H1 (cell line): ENCODE results near the gene SNRPB. TPM values are rescaled to one million over a fixed set of nuclear protein-coding genes. Genes with fewer than 3 reads are reported as not detected.

ENCODE experiments used
- CTCF ChIA-PET: fragments of 300-600 bp; sonication (Branson Sonifier 250); formaldehyde crosslinking; loops from one replicate; lab custom pipeline; 2021; ENCODE audit not compliant: partially characterized antibody; lab: Charles Lee
- POLR2A ChIA-PET: fragments of 300-600 bp; sonication (Branson Sonifier 250); formaldehyde crosslinking; loops from one replicate; lab custom pipeline; 2021; ENCODE audit warnings: inconsistent platforms; ENCODE audit not compliant: partially characterized antibody; lab: Charles Lee
- DNase-seq, 2 experiments: peaks; one replicate each; pipeline versions ENCODE4 v3.0.0 to v3.0.0-alpha.2; 2010 to 2022; ENCODE audit warnings: low spot score in 2 of 2, low read depth in 1 of 2, mixed read lengths in 1 of 2
- FAIRE-seq: peaks from 2 replicates; lab custom pipeline; 2011; peaks lifted over from hg19 to GRCh38; lab: Jason Lieb, UNC
- H2AFZ ChIP-seq: 2 replicates; pipeline ENCODE4 v1.8.1; 2012; ENCODE audit warnings: low read length, inconsistent platforms
- H2AK5ac ChIP-seq: 2 replicates; pipeline ENCODE4 v1.6.1; 2013; ENCODE audit warnings: low read depth, low read length
- H2BK120ac ChIP-seq: replicated peaks from 2 replicates; pipeline ENCODE3; 2013; ENCODE audit warnings: low read depth, low read length, inconsistent platforms
- H2BK12ac ChIP-seq: 2 replicates; pipeline ENCODE4 v1.6.1; 2013; ENCODE audit warnings: low read depth, low read length
- H2BK15ac ChIP-seq: 2 replicates; pipeline ENCODE4 v1.6.1; 2013; ENCODE audit warnings: low read length
- H2BK20ac ChIP-seq: 2 replicates; pipeline ENCODE4 v1.6.1; 2013; ENCODE audit warnings: low read length
- H2BK5ac ChIP-seq: 2 replicates; pipeline ENCODE4 v1.6.1; 2013; ENCODE audit warnings: low read depth, low read length
- H3K14ac ChIP-seq: 2 replicates; pipeline ENCODE4 v1.6.1; 2013; ENCODE audit warnings: inconsistent platforms; ENCODE audit not compliant: insufficient read length
- H3K18ac ChIP-seq: 2 replicates; pipeline ENCODE4 v1.6.1; 2013; ENCODE audit warnings: low read length; ENCODE audit errors: extremely low read depth
- H3K23ac ChIP-seq: 2 replicates; pipeline ENCODE4 v1.6.1; 2013; ENCODE audit warnings: inconsistent platforms; ENCODE audit not compliant: insufficient read length
- H3K23me2 ChIP-seq: 2 replicates; pipeline ENCODE4 v1.6.1; 2013; ENCODE audit warnings: low read depth, low read length
- H3K27ac ChIP-seq: 2 replicates; pipeline ENCODE4 v1.6.1; 2011; ENCODE audit warnings: low read depth, low read length, inconsistent platforms
- H3K27me3 ChIP-seq, 4 experiments: replicated peaks in 1 of 4; 1 replicate in 1 of 4; 2 replicates in 3 of 4; pipeline versions ENCODE4 v1.6.1 to v1.8.1; 2011 to 2013; ENCODE audit warnings: low read length in 3 of 4, mild to moderate bottlenecking in 3 of 4, inconsistent platforms in 2 of 4, mixed read lengths in 2 of 4, moderate library complexity in 1 of 4; ENCODE audit not compliant: control insufficient read depth in 3 of 4, insufficient read depth in 3 of 4; ENCODE audit errors: extremely low read depth in 1 of 4
- H3K36me3 ChIP-seq, 4 experiments: 2 replicates each; pipeline versions ENCODE4 v1.6.1 to v1.8.1; 2011 to 2013; ENCODE audit warnings: mild to moderate bottlenecking in 4 of 4, low read length in 3 of 4, moderate library complexity in 2 of 4, control low read depth in 1 of 4, inconsistent platforms in 1 of 4; ENCODE audit not compliant: insufficient read depth in 4 of 4, control insufficient read depth in 2 of 4
- H3K4ac ChIP-seq: replicated peaks from 2 replicates; pipeline ENCODE3; 2013; ENCODE audit warnings: low read length, low read depth, mixed read lengths, inconsistent platforms; ENCODE audit not compliant: insufficient read length
- H3K4me1 ChIP-seq, 4 experiments: replicated peaks in 1 of 4; 1 replicate in 1 of 4; 2 replicates in 3 of 4; pipeline versions ENCODE4 v1.6.1 to v1.8.1; 2011 to 2013; ENCODE audit warnings: low read length in 3 of 4, inconsistent platforms in 2 of 4, mixed read lengths in 1 of 4; ENCODE audit not compliant: insufficient read depth in 4 of 4, control insufficient read depth in 3 of 4
- H3K4me2 ChIP-seq, 2 experiments: 2 replicates each; pipeline versions ENCODE4 v1.6.1 to v1.8.1; 2011 to 2013; ENCODE audit warnings: low read depth in 2 of 2, low read length in 2 of 2, control low read depth in 1 of 2, inconsistent platforms in 1 of 2, mild to moderate bottlenecking in 1 of 2; ENCODE audit not compliant: insufficient read depth in 1 of 2
- H3K4me3 ChIP-seq, 4 experiments: fragments of 200-600, 300-600 bp in 1 of 4; sonication (generic), shearing (Covaris generic), sonication (Bioruptor Twin) in 1 of 4; 2 replicates each; pipeline versions ENCODE4 v1.5.1 to v1.8.1; 2011 to 2016; ENCODE audit warnings: low read length in 4 of 4, low read depth in 3 of 4, control low read depth in 2 of 4, inconsistent platforms in 2 of 4, mild to moderate bottlenecking in 2 of 4, mixed read lengths in 1 of 4, moderate library complexity in 1 of 4; ENCODE audit not compliant: insufficient read depth in 2 of 4; ENCODE audit errors: extremely low read depth in 1 of 4
- H3K56ac ChIP-seq: replicated peaks from 2 replicates; pipeline ENCODE3; 2013; ENCODE audit warnings: low read depth, mild to moderate bottlenecking, mixed read lengths, low read length, inconsistent platforms; ENCODE audit not compliant: insufficient read length
- H3K79me1 ChIP-seq: 2 replicates; pipeline ENCODE4 v1.6.1; 2013; ENCODE audit warnings: low read depth, low read length, control low read depth
- H3K79me2 ChIP-seq, 2 experiments: 2 replicates each; pipeline versions ENCODE4 v1.6.1 to v1.8.1; 2012 to 2013; ENCODE audit warnings: low read length in 2 of 2, mild to moderate bottlenecking in 2 of 2, inconsistent platforms in 1 of 2; ENCODE audit not compliant: insufficient read depth in 2 of 2, control insufficient read depth in 1 of 2
- H3K9ac ChIP-seq, 4 experiments: replicated peaks in 1 of 4; 1 replicate in 1 of 4; 2 replicates in 3 of 4; pipeline versions ENCODE4 v1.6.1 to v1.8.1; 2011 to 2013; ENCODE audit warnings: low read depth in 3 of 4, low read length in 3 of 4, control low read depth in 2 of 4, mild to moderate bottlenecking in 2 of 4, moderate library complexity in 2 of 4, inconsistent platforms in 1 of 4; ENCODE audit errors: extremely low read depth in 1 of 4
- H3K9me3 ChIP-seq, 2 experiments: 2 replicates each; pipeline versions ENCODE4 v1.6.1 to v1.8.1; 2012 to 2013; ENCODE audit warnings: mild to moderate bottlenecking in 2 of 2, moderate library complexity in 2 of 2, control low read depth in 1 of 2, inconsistent platforms in 1 of 2, low read depth in 1 of 2, low read length in 1 of 2, mixed read lengths in 1 of 2; ENCODE audit not compliant: insufficient read depth in 2 of 2
- H4K20me1 ChIP-seq, 2 experiments: replicated peaks in 1 of 2; 2 replicates each; pipeline versions ENCODE3 to v1.8.1; 2011 to 2013; ENCODE audit warnings: inconsistent platforms in 2 of 2, low read length in 2 of 2, mild to moderate bottlenecking in 1 of 2; ENCODE audit not compliant: insufficient read depth in 2 of 2, control insufficient read depth in 1 of 2
- H4K5ac ChIP-seq: 2 replicates; pipeline ENCODE4 v1.6.1; 2013; ENCODE audit warnings: low read length, low read depth, mixed read lengths, inconsistent platforms; ENCODE audit not compliant: insufficient read length
- H4K8ac ChIP-seq: 2 replicates; pipeline ENCODE4 v1.8.0; 2013; ENCODE audit warnings: mild to moderate bottlenecking, moderate library complexity, low read length, inconsistent platforms; ENCODE audit not compliant: insufficient read depth; ENCODE audit errors: extremely low read depth
- H4K91ac ChIP-seq: replicated peaks from 2 replicates; pipeline ENCODE3; 2013; ENCODE audit warnings: low read length, mixed read lengths, inconsistent platforms; ENCODE audit not compliant: insufficient read length
- CHD2 ChIP-seq: IDR thresholded peaks from 2 replicates; pipeline ENCODE4 v1.6.1; 2012; ENCODE audit warnings: low read length, improper control_type of control experiment
- CREB1 ChIP-seq: IDR thresholded peaks from 2 replicates; pipeline ENCODE4 v1.6.1; 2012; ENCODE audit warnings: inconsistent platforms
- KDM5A ChIP-seq: fragments of 200-600 bp; IDR thresholded peaks from 2 replicates; pipeline ENCODE4 v1.7.1; 2012; ENCODE audit warnings: mild to moderate bottlenecking, low read length, inconsistent platforms, mixed read lengths
- RAD21 ChIP-seq, 2 experiments: IDR thresholded peaks in 1 of 2; conservative IDR thresholded peaks in 1 of 2; 2 replicates each; pipeline ENCODE4 v1.6.1; 2011; ENCODE audit warnings: low read depth in 2 of 2, low read length in 2 of 2, improper control_type of control experiment in 1 of 2, inconsistent platforms in 1 of 2, mild to moderate bottlenecking in 1 of 2, moderate library complexity in 1 of 2
- SP4 ChIP-seq: IDR thresholded peaks from 2 replicates; pipeline ENCODE4 v1.6.1; 2012; ENCODE audit warnings: low read length, inconsistent platforms
- WGBS, 2 experiments: shearing (Covaris generic) in 1 of 2; methylation state at CpG; one replicate each; pipeline versions ENCODE4 v1.1.6 to v1.1.7; 2013 to 2015; ENCODE audit warnings: low lambda C conversion rate in 2 of 2, mixed read lengths in 2 of 2, inconsistent platforms in 1 of 2, low coverage in 1 of 2, missing lambda C conversion rate in 1 of 2; ENCODE audit not compliant: insufficient replicate concordance in 2 of 2, insufficient coverage in 1 of 2, insufficient read length in 1 of 2; ENCODE audit errors: extremely low coverage in 1 of 2, missing lambda C conversion rate in 1 of 2; 5-methylcytosine and 5-hydroxymethylcytosine counted together
- polyA plus RNA-seq, 7 experiments: library from polyadenylated mRNA; depleted of rRNA in 3 of 7; stranded (reverse) in 5 of 7; unstranded in 2 of 7; fragments of >200 nt in 5 of 7; fragments of 200-250 nt in 2 of 7; gene quantifications; 1 replicate in 5 of 7; 2 replicates in 1 of 7; 4 replicates in 1 of 7; pipeline versions ENCODE4 v1.2.1 to v1.2.3, GENCODE V29; 2011 to 2013; ENCODE audit warnings: missing spikeins in 2 of 7, mixed read lengths in 2 of 7
- total RNA-seq: library from RNA; stranded (reverse); fragmentation: NEBNext Ultra II Directional; extraction: Animal tissue kit (Norgen Biotek cat#: 25700); gene quantifications from 2 replicates; pipeline ENCODE4 v1.2.1, GENCODE V29; 2021
- TF ChIP-seq, protein P1 (sequence below), 3 experiments: IDR thresholded peaks; 1 replicate in 2 of 3; 2 replicates in 1 of 3; pipeline versions ENCODE4 v1.5.1 to v1.6.1; 2011; ENCODE audit warnings: low read length in 3 of 3, mild to moderate bottlenecking in 3 of 3, inconsistent platforms in 2 of 3, low read depth in 1 of 3, moderate library complexity in 1 of 3; ENCODE audit not compliant: insufficient read depth in 1 of 3; ENCODE audit errors: control extremely low read depth in 1 of 3

The SNRPB gene
- total and polyA plus RNA-seq, 2 of the 8 experiments (the other 6 are each of a cell fraction or from before 2014, with no cell fraction given): 507 to 589 TPM

DNA sequence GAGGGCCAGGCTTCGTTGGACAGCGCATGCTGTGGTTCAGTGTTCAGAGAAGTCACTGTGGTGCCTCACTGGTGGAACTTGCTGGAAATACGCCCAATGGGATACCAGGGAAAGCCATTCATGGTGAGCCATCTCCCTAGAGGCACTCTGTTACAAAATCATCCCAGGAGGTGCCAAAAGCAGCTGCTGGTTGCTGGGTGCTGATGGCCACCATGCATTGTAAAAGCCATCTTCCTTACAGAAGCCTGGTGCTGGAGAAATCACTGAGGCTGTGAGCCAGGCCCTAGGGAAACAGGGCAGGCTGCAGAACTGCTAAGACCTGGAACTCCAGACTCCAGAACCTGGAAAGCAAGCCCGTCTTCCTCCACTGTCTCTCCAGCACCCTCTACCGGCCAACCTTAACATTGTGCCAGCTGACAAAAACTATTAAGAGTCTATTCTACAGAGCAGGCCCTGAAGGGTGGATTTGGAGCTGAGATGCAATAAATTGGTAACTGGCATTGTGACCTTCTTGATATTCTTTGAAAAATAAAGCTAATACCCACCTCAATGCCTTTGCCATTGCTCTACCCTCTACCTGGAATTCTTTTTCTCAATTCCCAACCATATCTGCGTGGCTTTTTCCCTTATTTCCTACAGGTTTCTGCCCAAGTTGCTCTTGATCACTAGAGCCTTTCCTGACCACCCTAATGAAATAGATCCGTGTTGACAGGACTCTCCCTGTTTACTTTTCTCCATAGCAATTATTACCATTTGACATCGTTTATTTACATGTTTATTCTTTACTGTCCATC lies 18.5 kb downstream of the SNRPB start:
- FAIRE-seq: peak; percentile 82

More for the DNA sequence above, 18.5 kb downstream of the SNRPB start:
- H3K27me3 ChIP-seq: no peaks in the 10 kb centered on the region
- peaks cover 0 to under 1% (median 0%) of the 10 kb centered on the region in 4 experiments; a peak in 1 of 7 replicates for H3K4me1 ChIP-seq
- 55% methylated on average over 8 of the region's 8 CpGs; no CpG with 5 or more reads in 1 of the 2 experiments for WGBS, 2 experiments
- no peaks in the 10 kb centered on the region for H3K36me3 ChIP-seq
- H3K23me2 ChIP-seq: no peaks in the 10 kb centered on the region
- no peak overlapping the region for H3K18ac ChIP-seq
- H4K5ac ChIP-seq: no peak overlapping the region
- no peak overlapping the region for H3K23ac ChIP-seq
- H2BK20ac ChIP-seq: no peak overlapping the region
- H3K27ac ChIP-seq: no peak overlapping the region
- no peak overlapping the region for H3K56ac ChIP-seq
- H4K20me1 ChIP-seq: no peaks in the 10 kb centered on the region
- no peak overlapping the region for H4K8ac ChIP-seq
- POLR2A ChIA-PET: interaction anchor here (0.7 to 1.2 kb wide), 3 partner anchors 16 to 63 kb away, joined by 3 read pairs; no protein-coding TSS in a partner anchor
- H3K4me3 ChIP-seq: no peak overlapping the region
- H2BK15ac ChIP-seq: no peak overlapping the region
- H4K91ac ChIP-seq: no peak overlapping the region
- no peaks in the 10 kb centered on the region for H3K79me1 ChIP-seq
- no peak overlapping the region for H2BK120ac ChIP-seq
- TF ChIP-seq RAD21 (IDR thresholded peaks at IDR 0.05 in 1 of 2, conservative IDR thresholded peaks at IDR 0.05 in 1 of 2; ENCODE audit: low read depth in 2 of 2, low read length in 2 of 2): peak; percentile 89 to 90
- no peak for TF ChIP-seq SP4
- TF ChIP-seq CREB1: no peak
- no peak for TF ChIP-seq KDM5A
- TF ChIP-seq CHD2: no peak
- TF ChIP-seq, protein P1, sequence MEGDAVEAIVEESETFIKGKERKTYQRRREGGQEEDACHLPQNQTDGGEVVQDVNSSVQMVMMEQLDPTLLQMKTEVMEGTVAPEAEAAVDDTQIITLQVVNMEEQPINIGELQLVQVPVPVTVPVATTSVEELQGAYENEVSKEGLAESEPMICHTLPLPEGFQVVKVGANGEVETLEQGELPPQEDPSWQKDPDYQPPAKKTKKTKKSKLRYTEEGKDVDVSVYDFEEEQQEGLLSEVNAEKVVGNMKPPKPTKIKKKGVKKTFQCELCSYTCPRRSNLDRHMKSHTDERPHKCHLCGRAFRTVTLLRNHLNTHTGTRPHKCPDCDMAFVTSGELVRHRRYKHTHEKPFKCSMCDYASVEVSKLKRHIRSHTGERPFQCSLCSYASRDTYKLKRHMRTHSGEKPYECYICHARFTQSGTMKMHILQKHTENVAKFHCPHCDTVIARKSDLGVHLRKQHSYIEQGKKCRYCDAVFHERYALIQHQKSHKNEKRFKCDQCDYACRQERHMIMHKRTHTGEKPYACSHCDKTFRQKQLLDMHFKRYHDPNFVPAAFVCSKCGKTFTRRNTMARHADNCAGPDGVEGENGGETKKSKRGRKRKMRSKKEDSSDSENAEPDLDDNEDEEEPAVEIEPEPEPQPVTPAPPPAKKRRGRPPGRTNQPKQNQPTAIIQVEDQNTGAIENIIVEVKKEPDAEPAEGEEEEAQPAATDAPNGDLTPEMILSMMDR (IDR thresholded peaks at IDR 0.05; ENCODE audit: control extremely low read depth in 1 of 3, insufficient read depth in 1 of 3, low read depth in 1 of 3, low read length in 3 of 3): peak; percentile 73 to 94 (median 93)
- CTCF ChIA-PET: interaction anchor here (0.6 to 4.8 kb wide), 39 partner anchors 9 to 563 kb away, joined by 3 to 74 read pairs (median 5); no protein-coding TSS in a partner anchor
- no peak overlapping the region for H3K14ac ChIP-seq
- H3K9me3 ChIP-seq: no peaks in the 10 kb centered on the region
- H2AK5ac ChIP-seq: no peak overlapping the region
- H2BK5ac ChIP-seq: no peak overlapping the region
- no peak overlapping the region for H3K4me2 ChIP-seq
- no peak overlapping the region for H3K4ac ChIP-seq
- no peak overlapping the region for H2AFZ ChIP-seq
- DNase-seq: peak in 1 of 2 experiments; percentile 94
- H2BK12ac ChIP-seq: no peak overlapping the region
- H3K79me2 ChIP-seq: no peaks in the 10 kb centered on the region
- no peak overlapping the region for H3K9ac ChIP-seq
